ENCODE results near the gene HOXD8.

DNA sequence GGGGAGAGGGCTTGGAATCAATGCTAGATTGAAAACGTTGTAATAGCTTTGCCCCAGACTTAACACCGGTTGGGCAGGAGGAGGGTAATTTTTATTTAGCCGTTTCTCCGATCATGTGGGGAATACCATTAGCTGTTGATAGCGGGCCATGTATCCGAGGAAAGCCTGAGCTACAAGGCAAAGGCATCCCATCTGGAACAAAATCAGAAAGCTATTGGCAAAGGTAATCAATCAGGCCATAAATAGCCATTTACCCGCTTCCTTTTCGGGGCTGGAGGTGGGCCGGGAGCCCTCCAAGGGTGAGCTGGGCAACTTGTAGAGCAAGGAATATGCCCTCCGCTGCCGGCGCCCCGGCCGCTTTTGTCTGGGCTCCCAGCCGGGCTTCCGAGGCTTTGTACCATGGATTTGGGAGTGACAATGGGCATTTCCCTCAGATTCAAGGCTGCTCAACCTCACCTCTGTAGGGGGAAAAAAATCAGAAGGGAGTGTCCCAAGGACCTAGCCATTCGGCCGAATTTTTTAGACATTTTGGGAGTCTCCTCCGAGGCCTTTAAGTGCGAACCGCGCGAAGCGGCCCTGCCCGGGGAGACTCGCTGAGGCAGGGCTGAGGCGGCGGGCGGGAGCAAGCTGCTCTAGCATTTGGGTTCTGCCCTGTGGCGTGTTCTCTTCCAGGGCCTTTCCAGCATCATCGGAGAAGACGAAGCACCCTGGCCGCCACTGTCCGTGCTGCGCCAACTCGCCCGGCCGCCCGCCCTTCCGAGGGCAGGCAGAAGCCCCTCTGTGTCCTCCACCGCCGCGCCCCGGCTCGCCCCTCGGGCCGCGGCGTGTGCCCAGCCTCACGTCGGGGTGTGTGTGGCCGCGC, 8.1 kb upstream of the HOXD8 start:
- no peak for TF ChIP-seq CTCF (IDR thresholded peaks at IDR 0.05)
- no peak for TF ChIP-seq POLR2AphosphoS5 (IDR thresholded peaks at IDR 0.05)
- TF ChIP-seq POLR2A (IDR thresholded peaks at IDR 0.05): no peak
- TF ChIP-seq EP300 (IDR thresholded peaks at IDR 0.05): no peak

All from upper lobe of left lung (tissue), 4 donors.